Ishikawa (cell line): ENCODE data around the gene KMT2E.

Experiments
- CEBPB ChIP-seq: IDR thresholded peaks from 2 replicates; pipeline ENCODE4 v1.6.1; 2012
- EP300 ChIP-seq: IDR thresholded peaks from 2 replicates; pipeline ENCODE4 v1.6.1; 2012; ENCODE audit warnings: borderline replicate concordance
- FOXM1 ChIP-seq: IDR thresholded peaks from 2 replicates; pipeline ENCODE4 v1.6.1; 2012; ENCODE audit warnings: low read depth, borderline replicate concordance
- MAX ChIP-seq: IDR thresholded peaks from 2 replicates; pipeline ENCODE4 v1.6.1; 2012
- REST ChIP-seq: IDR thresholded peaks from 2 replicates; pipeline ENCODE4 v1.6.1; 2012; ENCODE audit warnings: low read depth, mild to moderate bottlenecking
- TEAD4 ChIP-seq: IDR thresholded peaks from 2 replicates; pipeline ENCODE4 v1.6.1; 2012

DNA sequence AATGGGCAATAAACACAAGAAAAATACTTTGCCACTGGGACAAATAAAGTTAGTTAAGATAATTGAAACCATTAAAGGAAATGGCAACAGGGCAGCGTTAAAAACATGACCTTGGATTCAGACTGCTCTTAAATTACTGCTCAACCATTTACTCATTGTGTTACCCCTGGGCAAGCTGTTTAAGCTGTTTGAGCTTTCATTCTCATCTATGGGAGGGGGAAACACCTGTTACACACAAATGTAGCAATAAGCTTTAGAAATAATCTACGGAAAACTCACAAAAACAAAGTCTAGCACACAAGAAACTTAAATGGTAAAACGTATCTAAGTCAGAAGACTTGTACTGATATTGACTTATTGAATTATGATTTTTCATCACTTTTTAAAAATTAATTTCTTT lies 137.1 kb downstream of the KMT2E start:
- TF ChIP-seq TEAD4, result no peak
- no peak for TF ChIP-seq REST
- no peak for TF ChIP-seq CEBPB
- no peak for TF ChIP-seq FOXM1
- no peak for TF ChIP-seq EP300
- TF ChIP-seq MAX, result no peak
